Gastrocnemius medialis (tissue), 4 donors: ENCODE measurements around the gene PHRF1. TPM values are rescaled to one million over a fixed set of nuclear protein-coding genes. Genes with fewer than 3 reads are reported as not detected.

ENCODE experiments used
- ATAC-seq, 2 donors: fragments of 150-250 bp; one replicate each; pipeline ENCODE4 v1.9.1; 2016
- DNase-seq, 2 donors: peaks; one replicate each; pipeline ENCODE4 v3.0.0-alpha.2; 2019
- H3K27ac ChIP-seq, 4 donors: fragments of 200-600 bp; sonication (generic); 1 replicate in 1 of 4; 2 replicates in 3 of 4; pipeline ENCODE4 v1.5.1; 2016 to 2018; ENCODE audit warnings: mild to moderate bottlenecking in 2 of 4, moderate library complexity in 1 of 4
- H3K27me3 ChIP-seq, 3 donors: fragments of 200-600 bp; sonication (generic) in 2 of 3; 1 replicate in 1 of 3; 2 replicates in 2 of 3; pipeline versions ENCODE4 v1.5.1 to v1.6.0; 2016 to 2019; ENCODE audit warnings: mild to moderate bottlenecking in 1 of 3, moderate library complexity in 1 of 3
- H3K36me3 ChIP-seq, 2 donors: fragments of 200-600 bp; sonication (generic) in 1 of 2; one replicate each; pipeline ENCODE4 v1.5.1; 2017 to 2018
- H3K4me1 ChIP-seq, 2 donors: fragments of 200-600 bp; sonication (generic) in 1 of 2; one replicate each; pipeline ENCODE4 v1.5.1; 2016 to 2017; ENCODE audit warnings: mild to moderate bottlenecking in 2 of 2
- H3K4me3 ChIP-seq, 4 donors: fragments of 200-600 bp; sonication (generic) in 3 of 4; 1 replicate in 1 of 4; 2 replicates in 3 of 4; pipeline ENCODE4 v1.5.1; 2016 to 2019; ENCODE audit warnings: mild to moderate bottlenecking in 2 of 4
- H3K9me3 ChIP-seq, 3 donors: fragments of 200-600 bp; sonication (generic) in 2 of 3; 1 replicate in 1 of 3; 2 replicates in 2 of 3; pipeline ENCODE4 v1.5.1; 2016 to 2019
- CTCF ChIP-seq, 5 experiments: fragments of 450-650 bp in 3 of 5; fragments of 200-600 bp in 2 of 5; sonication (generic) in 2 of 5; IDR thresholded peaks in 4 of 5; conservative IDR thresholded peaks in 1 of 5; 1 replicate in 4 of 5; 2 replicates in 1 of 5; pipeline ENCODE4 v1.5.1; 2016 to 2019; ENCODE audit warnings: antibody characterized with exemption in 5 of 5, mild to moderate bottlenecking in 3 of 5, moderate library complexity in 3 of 5
- POLR2A ChIP-seq, 2 donors: fragments of 450-650 bp; IDR thresholded peaks; one replicate each; pipeline ENCODE4 v1.6.1; 2017; ENCODE audit warnings: antibody characterized with exemption in 2 of 2, mild to moderate bottlenecking in 2 of 2, moderate library complexity in 2 of 2
- in situ Hi-C, 4 donors: fragments of 200-750 bp; cut with MboI; loops; one replicate each; pipeline versions ENCODE4 v1.15.0 to v1.8.0; 2017; ENCODE audit warnings: low sequenced_read_pairs in 4 of 4
- intact Hi-C: fragments of 100-400 bp; cut with DNase I; formaldehyde crosslinking; loops from one replicate; pipeline ENCODE4 v1.15.1; 2023; ENCODE audit warnings: low total_unique reads
- total RNA-seq, 4 donors: library from RNA; depleted of rRNA; stranded (reverse); fragments of >200 nt; gene quantifications; one replicate each; pipeline versions ENCODE4 v1.1.0 to v1.2.3, GENCODE V29; 2016

PHRF1 gene
- total RNA-seq, 4 donors from 2014 or later = 9.2 to 22.6 (median 20.8) TPM

GRCh38 chr11:589798-590197 lies 13.5 kb downstream of the PHRF1 start:
- ATAC-seq = no peak
- intact Hi-C loops = no loop called here

GRCh38 chr11:590997-591396 lies 14.7 kb downstream of the PHRF1 start:
- intact Hi-C loops = no loop called here
- DNase-seq (no peak), ATAC-seq (no peak)
- peaks cover 0 to 69% of the 10 kb centered on the region in 2 donors for H3K36me3 ChIP-seq
- no peaks in the 10 kb centered on the region for H3K9me3 ChIP-seq
- H3K4me1 ChIP-seq = no peaks in the 10 kb centered on the region
- no peak overlapping the region for H3K4me3 ChIP-seq
- no peak overlapping the region for H3K27ac ChIP-seq
- no peaks in the 10 kb centered on the region for H3K27me3 ChIP-seq
- in situ Hi-C loops = no loop called here
- no peak for TF ChIP-seq POLR2A (IDR thresholded peaks at IDR 0.05)
- TF ChIP-seq CTCF (IDR thresholded peaks at IDR 0.05 in 4 of 5, conservative IDR thresholded peaks at IDR 0.05 in 1 of 5) = no peak

More at GRCh38 chr11:589798-590197, 13.5 kb downstream of the PHRF1 start:
- no peak overlapping the region for H3K27ac ChIP-seq
- TF ChIP-seq POLR2A (IDR thresholded peaks at IDR 0.05) (no peak), CTCF (IDR thresholded peaks at IDR 0.05 in 4 of 5, conservative IDR thresholded peaks at IDR 0.05 in 1 of 5) (no peak)
- DNase-seq = no peak
- H3K9me3 ChIP-seq = no peaks in the 10 kb centered on the region
- in situ Hi-C loops = no loop called here
- H3K36me3 ChIP-seq = peaks cover 0 to 66% of the 10 kb centered on the region in 2 donors
- no peaks in the 10 kb centered on the region for H3K4me1 ChIP-seq
- no peaks in the 10 kb centered on the region for H3K27me3 ChIP-seq
- no peak overlapping the region for H3K4me3 ChIP-seq

- no peaks in the 10 kb centered on the region for H3K9me3 ChIP-seq
- H3K4me3 ChIP-seq = no peak overlapping the region
- ATAC-seq = no peak
- no peaks in the 10 kb centered on the region for H3K4me1 ChIP-seq
- peaks cover 0 to 70% of the 10 kb centered on the region in 2 donors for H3K36me3 ChIP-seq
- no peaks in the 10 kb centered on the region for H3K27me3 ChIP-seq
- DNase-seq = no peak
- in situ Hi-C loops (no loop called here), intact Hi-C loops (no loop called here)
- TF ChIP-seq CTCF (IDR thresholded peaks at IDR 0.05 in 4 of 5, conservative IDR thresholded peaks at IDR 0.05 in 1 of 5) (no peak), POLR2A (IDR thresholded peaks at IDR 0.05) (no peak)
- no peak overlapping the region for H3K27ac ChIP-seq
Measured at GRCh38 chr11:592501-592900, 16.2 kb downstream of the PHRF1 start.

- no peaks in the 10 kb centered on the region for H3K27me3 ChIP-seq
- no peak overlapping the region for H3K4me3 ChIP-seq
- no peak for TF ChIP-seq POLR2A (IDR thresholded peaks at IDR 0.05)
- no peak for DNase-seq
- in situ Hi-C loops = no loop called here
- peaks cover 0 to 70% of the 10 kb centered on the region in 2 donors for H3K36me3 ChIP-seq
- H3K27ac ChIP-seq = no peak overlapping the region
- no peaks in the 10 kb centered on the region for H3K4me1 ChIP-seq
- no peak for ATAC-seq
- no peaks in the 10 kb centered on the region for H3K9me3 ChIP-seq
- intact Hi-C loops = no loop called here
Measured at GRCh38 chr11:592918-593317, 16.6 kb downstream of the PHRF1 start.

- intact Hi-C loops = no loop called here
Measured at GRCh38 chr11:593347-593746, 17.1 kb downstream of the PHRF1 start.

More at GRCh38 chr11:593347-593746, 17.1 kb downstream of the PHRF1 start:
- Histone ChIP-seq H3K4me1 (no peaks in the 10 kb centered on the region), H3K27me3 (no peaks in the 10 kb centered on the region), H3K4me3 (no peak overlapping the region), H3K36me3 (peaks cover 0 to 71% of the 10 kb centered on the region in 2 donors), H3K9me3 (no peaks in the 10 kb centered on the region), H3K27ac (no peak overlapping the region)
- in situ Hi-C loops = no loop called here
- no peak for ATAC-seq
- no peak for DNase-seq
- no peak for TF ChIP-seq POLR2A (IDR thresholded peaks at IDR 0.05)
- no peak for TF ChIP-seq CTCF (IDR thresholded peaks at IDR 0.05 in 4 of 5, conservative IDR thresholded peaks at IDR 0.05 in 1 of 5)
